ENCODE measurements around the gene CSMD2. TPM values are rescaled to one million over a fixed set of nuclear protein-coding genes. Genes with fewer than 3 reads are reported as not detected.

Gene CSMD2
- total RNA-seq, 2 donors from 2014 or later, result not detected

GRCh38 chr1:34167389-34167788 is 2.4 kb upstream of the CSMD2 start:
- Mint-ChIP-seq H3K4me1 (peaks cover 6% of the 10 kb centered on the region), H3K27me3 (peaks cover 69% of the 10 kb centered on the region), H3K36me3 (ENCODE audit: low read depth) (peaks cover 2% of the 10 kb centered on the region), H3K27ac (no peak overlapping the region), H3K4me3 (no peak overlapping the region)
- no peaks in the 10 kb centered on the region for H3K9me3 ChIP-seq (ENCODE audit: control insufficient read depth, low read length, poor library complexity, severe bottlenecking)
- DNase-seq (no peak), ATAC-seq (no peak)

- Mint-ChIP-seq H3K27ac (no peak overlapping the region), H3K4me1 (peaks cover 6% of the 10 kb centered on the region), H3K36me3 (ENCODE audit: low read depth) (peaks cover 2% of the 10 kb centered on the region), H3K27me3 (peaks cover 69% of the 10 kb centered on the region), H3K4me3 (no peak overlapping the region)
- no peaks in the 10 kb centered on the region for H3K9me3 ChIP-seq (ENCODE audit: control insufficient read depth, low read length, poor library complexity, severe bottlenecking)
- ATAC-seq (no peak), DNase-seq (no peak)
These were observed 1.8 kb upstream of the CSMD2 start for GRCh38 chr1:34166625-34167361.

- H3K27me3 Mint-ChIP-seq, result peaks cover 71% of the 10 kb centered on the region
- peaks cover 2% of the 10 kb centered on the region for H3K36me3 Mint-ChIP-seq (ENCODE audit: low read depth)
- DNase-seq (no peak), ATAC-seq (no peak)
- peaks cover 6% of the 10 kb centered on the region for H3K4me1 Mint-ChIP-seq
- H3K4me3 Mint-ChIP-seq, result no peak overlapping the region
- no peak overlapping the region for H3K27ac Mint-ChIP-seq
- no peaks in the 10 kb centered on the region for H3K9me3 ChIP-seq (ENCODE audit: control insufficient read depth, low read length, poor library complexity, severe bottlenecking)
These were observed 1.2 kb upstream of the CSMD2 start for GRCh38 chr1:34166191-34166624.

GRCh38 chr1:34165422-34165921 is 442 bp upstream of the CSMD2 start:
- H3K4me3 Mint-ChIP-seq, result peak overlapping the region; percentile 72
- ATAC-seq, result no peak
- H3K36me3 Mint-ChIP-seq (ENCODE audit: low read depth), result peaks cover 2% of the 10 kb centered on the region
- no peak overlapping the region for H3K27ac Mint-ChIP-seq
- H3K4me1 Mint-ChIP-seq, result peaks cover 6% of the 10 kb centered on the region
- no peaks in the 10 kb centered on the region for H3K9me3 ChIP-seq (ENCODE audit: control insufficient read depth, low read length, poor library complexity, severe bottlenecking)
- H3K27me3 Mint-ChIP-seq, result peaks cover 71% of the 10 kb centered on the region
- no peak for DNase-seq

GRCh38 chr1:34163792-34164731 is 968 bp downstream of the CSMD2 start:
- Mint-ChIP-seq H3K4me1 (peaks cover 6% of the 10 kb centered on the region), H3K4me3 (peak overlapping the region; percentile 72), H3K27ac (no peak overlapping the region), H3K27me3 (peaks cover 66% of the 10 kb centered on the region), H3K36me3 (ENCODE audit: low read depth) (peaks cover 2% of the 10 kb centered on the region)
- DNase-seq (no peak), ATAC-seq (no peak)
- no peaks in the 10 kb centered on the region for H3K9me3 ChIP-seq (ENCODE audit: control insufficient read depth, low read length, poor library complexity, severe bottlenecking)

- Mint-ChIP-seq H3K27me3 (peaks cover 61% of the 10 kb centered on the region), H3K4me1 (peaks cover 6% of the 10 kb centered on the region), H3K36me3 (ENCODE audit: low read depth) (peaks cover 2% of the 10 kb centered on the region), H3K4me3 (peak overlapping the region; percentile 72), H3K27ac (no peak overlapping the region)
- H3K9me3 ChIP-seq (ENCODE audit: control insufficient read depth, low read length, poor library complexity, severe bottlenecking), result no peaks in the 10 kb centered on the region
- DNase-seq (no peak), ATAC-seq (peak; percentile 54)
These were observed 1.9 kb downstream of the CSMD2 start for GRCh38 chr1:34162852-34163766.

- Mint-ChIP-seq H3K36me3 (ENCODE audit: low read depth) (no peaks in the 10 kb centered on the region), H3K27ac (no peak overlapping the region), H3K27me3 (peaks cover 58% of the 10 kb centered on the region), H3K4me1 (no peaks in the 10 kb centered on the region), H3K4me3 (no peak overlapping the region)
- no peak for ATAC-seq
- DNase-seq, result no peak
- no peaks in the 10 kb centered on the region for H3K9me3 ChIP-seq (ENCODE audit: control insufficient read depth, low read length, poor library complexity, severe bottlenecking)
These were observed 8.3 kb downstream of the CSMD2 start for GRCh38 chr1:34156739-34157138.

- DNase-seq (no peak), ATAC-seq (no peak)
- no peaks in the 10 kb centered on the region for H3K36me3 Mint-ChIP-seq (ENCODE audit: low read depth)
- no peak overlapping the region for H3K27ac Mint-ChIP-seq
- no peaks in the 10 kb centered on the region for H3K9me3 ChIP-seq (ENCODE audit: control insufficient read depth, low read length, poor library complexity, severe bottlenecking)
- no peak overlapping the region for H3K4me3 Mint-ChIP-seq
- peaks cover 49% of the 10 kb centered on the region for H3K27me3 Mint-ChIP-seq
- no peaks in the 10 kb centered on the region for H3K4me1 Mint-ChIP-seq
These were observed 9.2 kb downstream of the CSMD2 start for GRCh38 chr1:34155860-34156259.

GRCh38 chr1:34153246-34153645 is 11.8 kb downstream of the CSMD2 start:
- Mint-ChIP-seq H3K27ac (no peak overlapping the region), H3K4me3 (no peak overlapping the region), H3K36me3 (ENCODE audit: low read depth) (no peaks in the 10 kb centered on the region), H3K27me3 (peaks cover 47% of the 10 kb centered on the region), H3K4me1 (no peaks in the 10 kb centered on the region)
- ATAC-seq (no peak), DNase-seq (no peak)
- H3K9me3 ChIP-seq (ENCODE audit: control insufficient read depth, low read length, poor library complexity, severe bottlenecking), result no peaks in the 10 kb centered on the region

- Mint-ChIP-seq H3K4me3 (no peak overlapping the region), H3K27ac (no peak overlapping the region), H3K36me3 (ENCODE audit: low read depth) (no peaks in the 10 kb centered on the region), H3K4me1 (no peaks in the 10 kb centered on the region), H3K27me3 (peaks cover 42% of the 10 kb centered on the region)
- DNase-seq (no peak), ATAC-seq (no peak)
- no peaks in the 10 kb centered on the region for H3K9me3 ChIP-seq (ENCODE audit: control insufficient read depth, low read length, poor library complexity, severe bottlenecking)
These were observed 15.5 kb downstream of the CSMD2 start for GRCh38 chr1:34149501-34149900.

GRCh38 chr1:34147301-34147700 is 17.7 kb downstream of the CSMD2 start:
- no peaks in the 10 kb centered on the region for H3K36me3 Mint-ChIP-seq (ENCODE audit: low read depth)
- no peak for DNase-seq
- no peak overlapping the region for H3K4me3 Mint-ChIP-seq
- H3K27me3 Mint-ChIP-seq, result peaks cover 32% of the 10 kb centered on the region
- no peaks in the 10 kb centered on the region for H3K9me3 ChIP-seq (ENCODE audit: control insufficient read depth, low read length, poor library complexity, severe bottlenecking)
- ATAC-seq, result no peak
- H3K27ac Mint-ChIP-seq, result no peak overlapping the region
- H3K4me1 Mint-ChIP-seq, result no peaks in the 10 kb centered on the region

GRCh38 chr1:34144766-34145165 is 20.3 kb downstream of the CSMD2 start:
- no peak for DNase-seq
- no peaks in the 10 kb centered on the region for H3K36me3 Mint-ChIP-seq (ENCODE audit: low read depth)
- H3K27me3 Mint-ChIP-seq, result peaks cover 35% of the 10 kb centered on the region
- H3K4me3 Mint-ChIP-seq, result no peak overlapping the region
- no peak for ATAC-seq
- H3K9me3 ChIP-seq (ENCODE audit: control insufficient read depth, low read length, poor library complexity, severe bottlenecking), result no peaks in the 10 kb centered on the region
- H3K4me1 Mint-ChIP-seq, result no peaks in the 10 kb centered on the region
- no peak overlapping the region for H3K27ac Mint-ChIP-seq

All from T-helper 17 cell (primary cell).